Glomerular visceral epithelial cell (primary cell): ENCODE data around the gene PPP1R1C.
"Not testable (repeated sequence)": the region's sequence is repeated elsewhere in the genome, so short reads cannot be mapped to it uniquely, and the experiment has no call there.

Experiments
- DNase-seq: peaks from one replicate; pipeline ENCODE4 v3.0.0-alpha.2; 2016; ENCODE audit errors: extremely low spot score

PPP1R1C gene

DNA sequence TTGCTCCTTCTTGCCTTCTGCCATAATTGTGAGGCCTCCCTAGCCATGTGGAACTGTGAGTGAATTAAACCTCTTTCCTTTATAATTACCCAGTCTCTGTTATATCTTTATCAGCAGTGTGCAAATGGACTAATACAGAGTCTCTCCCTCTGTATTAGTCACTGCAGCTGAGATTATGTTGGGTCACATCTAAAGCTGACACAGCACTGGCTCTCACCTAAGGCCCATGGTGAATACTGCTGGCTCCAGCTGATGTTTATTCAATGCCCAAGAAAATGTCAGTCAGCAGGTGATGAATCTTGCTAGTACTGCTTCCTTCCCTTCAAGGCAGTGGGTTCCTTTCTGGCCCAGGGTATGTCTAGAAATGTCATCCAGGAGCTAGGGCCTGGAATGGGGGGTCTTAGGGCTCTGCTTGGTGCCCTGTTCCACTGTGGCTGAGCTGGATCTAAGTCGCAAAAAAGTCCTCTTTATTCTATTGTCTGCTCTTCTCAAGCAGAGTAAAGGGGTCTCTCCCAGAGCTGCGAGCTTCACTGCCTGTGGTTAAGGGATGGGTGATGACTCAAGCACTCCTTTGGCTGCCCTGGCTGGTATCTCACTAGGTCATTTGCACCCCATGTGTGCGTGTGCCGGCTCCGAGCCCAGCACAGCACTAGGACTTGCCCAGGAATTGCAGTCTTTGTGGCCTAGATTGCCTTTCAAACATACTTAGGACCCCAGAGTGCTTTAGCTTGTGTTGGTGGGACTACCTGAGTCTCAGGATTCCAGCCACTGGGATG lies 29.9 kb downstream of the PPP1R1C start:
- peak; percentile 89 for DNase-seq

DNA sequence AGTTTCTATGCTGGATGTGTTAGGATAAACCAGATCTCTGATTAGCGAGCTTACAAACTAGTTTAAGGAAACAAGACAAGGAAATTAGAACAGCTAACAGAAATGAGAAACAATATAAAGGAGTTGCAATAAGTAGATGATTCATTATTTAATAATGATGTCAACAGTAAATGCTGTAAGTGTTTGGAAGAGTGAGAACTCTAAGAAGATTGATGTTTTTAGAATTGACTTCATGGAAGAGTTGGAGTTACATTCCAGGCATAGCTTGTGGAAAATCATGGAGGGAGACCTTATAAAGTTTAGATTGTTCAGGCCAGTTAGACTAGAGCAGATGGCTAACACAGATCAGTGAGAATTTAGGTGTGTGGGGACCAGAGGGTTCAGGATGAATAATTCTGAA lies 32.6 kb downstream of the PPP1R1C start:
- DNase-seq: peak; percentile 54

DNA sequence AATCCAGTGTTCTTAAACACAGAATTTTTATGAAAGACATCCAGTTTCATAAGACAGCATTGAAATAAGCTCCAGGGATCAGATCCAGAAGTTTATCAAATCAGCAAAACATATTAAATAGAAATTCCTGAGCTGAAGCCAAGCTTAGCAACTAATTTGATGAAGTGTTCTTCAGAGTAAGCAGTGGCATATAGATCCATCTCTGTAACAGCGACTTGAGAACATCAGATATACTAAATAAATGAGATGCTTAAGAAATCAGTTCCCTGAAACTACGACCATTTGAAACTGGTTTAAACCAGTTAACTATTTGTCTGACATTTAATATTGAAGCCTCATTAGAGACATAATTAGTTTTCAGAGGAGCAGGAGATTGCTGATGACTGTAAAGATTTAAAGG lies 34.1 kb downstream of the PPP1R1C start:
- no peak for DNase-seq

DNA sequence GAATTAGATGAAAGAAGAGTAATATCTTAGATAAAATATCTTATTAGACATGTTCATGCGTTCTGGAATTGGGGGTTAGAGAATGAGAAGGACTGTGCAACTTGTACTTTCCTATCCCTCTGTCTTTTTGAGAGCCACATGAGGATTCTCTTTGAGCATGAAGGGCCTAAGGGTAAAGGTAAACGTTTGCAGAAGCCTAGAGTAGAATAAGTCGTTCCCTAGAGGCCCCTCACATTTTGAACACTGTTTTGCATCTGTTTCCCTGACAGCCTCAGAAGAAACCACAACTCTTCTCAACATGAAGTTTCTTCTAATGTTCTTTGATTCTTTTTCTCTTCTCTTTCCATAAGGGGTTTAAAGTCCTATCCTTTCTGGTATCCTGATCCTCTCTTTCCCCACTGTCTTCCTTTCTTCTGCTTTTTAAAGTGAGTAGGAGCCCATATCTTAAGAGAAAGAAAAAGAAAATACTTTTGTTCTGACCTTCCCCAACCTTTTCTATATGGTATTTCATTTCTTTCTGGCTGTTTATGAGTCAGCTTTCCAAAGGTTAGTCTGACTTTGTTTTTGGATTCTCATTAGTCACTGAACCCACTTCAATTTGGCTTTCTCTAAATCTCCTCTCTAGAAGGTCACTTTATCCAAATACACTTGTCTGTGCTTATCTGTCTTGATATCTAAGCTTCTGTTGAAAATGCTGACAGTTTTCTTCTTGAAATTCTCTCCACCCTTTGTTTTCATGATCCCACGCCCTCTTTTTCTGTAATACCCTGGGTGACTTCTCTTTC lies 34.8 kb downstream of the PPP1R1C start:
- DNase-seq: no peak

DNA sequence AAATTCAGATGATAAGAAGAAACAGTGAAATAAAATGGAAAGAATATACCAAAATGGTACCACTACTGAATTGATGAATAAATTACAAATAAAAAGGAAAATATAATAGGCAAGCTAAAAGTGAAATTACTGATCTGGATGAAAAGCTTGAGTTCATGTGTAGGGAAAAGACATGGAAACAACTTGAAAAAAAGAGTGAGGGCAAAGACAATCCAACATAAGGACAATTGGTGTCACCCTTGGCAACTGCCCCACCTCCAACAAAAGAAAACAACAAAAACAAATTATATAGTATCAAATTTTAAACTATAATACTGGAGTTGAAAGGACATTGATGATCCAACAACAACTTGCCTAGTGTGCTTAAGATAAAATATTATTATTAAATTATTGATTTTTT lies 37.6 kb downstream of the PPP1R1C start:
- no peak for DNase-seq

DNA sequence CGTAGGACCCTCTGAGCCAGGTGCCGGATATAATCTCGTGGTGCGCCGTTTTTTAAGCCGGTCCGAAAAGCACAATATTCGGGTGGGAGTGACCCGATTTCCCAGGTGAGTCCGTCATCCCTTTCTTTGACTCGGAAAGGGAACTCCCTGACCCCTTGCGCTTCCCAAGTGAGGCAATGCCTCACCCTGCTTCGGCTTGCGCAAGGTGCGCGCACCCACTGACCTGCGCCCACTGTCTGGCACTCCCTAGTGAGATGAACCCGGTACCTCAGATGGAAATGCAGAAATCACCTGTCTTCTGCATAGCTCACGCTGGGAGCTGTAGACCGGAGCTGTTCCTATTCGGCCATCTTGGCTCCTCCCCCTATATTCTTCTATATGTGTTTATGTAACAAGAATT lies 45.2 kb downstream of the PPP1R1C start:
- DNase-seq: not testable (repeated sequence)

DNA sequence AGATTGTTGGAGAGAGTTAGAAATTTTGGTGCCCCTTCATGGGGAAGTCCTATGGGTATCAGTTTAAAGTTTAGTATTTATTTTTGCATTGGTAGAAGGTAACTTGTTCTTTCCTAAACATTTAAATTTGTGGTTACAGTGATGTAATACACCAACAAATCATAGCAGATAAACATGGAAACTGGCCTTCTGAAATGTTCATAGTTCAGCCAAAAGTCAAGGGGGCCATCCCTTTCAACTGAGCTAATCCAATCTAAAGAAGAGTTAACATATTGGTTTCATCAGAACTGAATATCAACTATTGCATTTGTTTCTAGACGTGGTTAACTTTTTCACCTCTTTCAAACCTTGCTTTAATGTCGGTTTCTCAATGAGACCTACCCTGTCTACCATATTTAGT lies 46.3 kb downstream of the PPP1R1C start:
- DNase-seq: no peak

DNA sequence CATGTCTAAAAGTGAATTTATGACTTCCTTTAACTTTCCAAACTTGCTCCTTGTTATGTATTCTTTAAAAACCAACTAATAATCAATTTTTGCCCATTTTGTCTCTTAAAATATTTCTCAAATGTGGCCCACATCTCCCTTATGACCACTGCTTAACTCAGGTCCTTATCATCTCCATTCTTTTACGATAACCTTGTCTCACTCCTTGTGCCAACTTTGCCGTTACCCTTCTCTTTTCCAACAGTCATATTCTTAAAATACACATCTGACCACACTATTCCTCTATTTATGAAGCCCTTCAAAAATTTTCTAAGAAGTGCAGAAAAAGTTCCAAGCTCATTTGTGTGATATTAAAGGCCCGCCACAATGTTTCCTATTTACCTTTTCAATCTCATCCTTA lies 47.8 kb downstream of the PPP1R1C start:
- DNase-seq: no peak

DNA sequence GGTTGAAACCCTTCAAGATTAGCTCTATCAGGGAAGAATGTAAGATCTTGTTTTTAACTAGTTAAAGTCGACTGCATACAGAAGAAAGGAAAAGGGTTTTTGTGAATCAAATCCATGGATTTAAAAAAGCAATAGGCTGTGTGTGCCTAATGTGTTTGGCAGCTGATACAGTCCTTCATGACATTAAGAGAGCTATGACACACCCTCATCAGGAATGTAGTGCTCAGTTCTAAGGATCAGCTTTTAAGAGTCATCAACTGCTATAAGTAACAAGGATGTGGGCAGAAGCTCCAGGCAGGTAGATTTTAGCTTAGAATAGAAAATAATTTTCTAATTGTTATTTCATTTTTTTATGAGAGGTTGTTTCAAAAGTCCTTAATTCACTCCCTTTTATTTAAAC lies 52.9 kb downstream of the PPP1R1C start:
- DNase-seq: peak; percentile 46

DNA sequence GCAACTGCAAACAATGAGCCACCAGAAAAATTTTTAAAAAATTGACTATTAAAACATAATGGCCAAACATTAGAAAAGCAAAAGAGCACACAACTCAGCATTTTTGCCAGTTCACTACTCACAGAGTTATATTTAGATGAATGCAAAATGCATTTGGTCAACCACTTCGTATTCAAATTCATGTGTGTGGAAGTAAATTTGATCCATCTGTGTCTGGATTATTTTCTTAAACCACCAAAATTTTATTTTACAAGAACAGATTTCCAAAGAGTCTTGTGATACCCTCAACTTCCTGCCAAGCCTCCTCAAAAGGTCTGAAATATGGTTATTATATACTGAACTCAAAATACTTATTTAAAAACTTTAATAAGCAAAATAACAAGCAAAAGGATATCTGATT lies 57.4 kb downstream of the PPP1R1C start:
- no peak for DNase-seq

DNA sequence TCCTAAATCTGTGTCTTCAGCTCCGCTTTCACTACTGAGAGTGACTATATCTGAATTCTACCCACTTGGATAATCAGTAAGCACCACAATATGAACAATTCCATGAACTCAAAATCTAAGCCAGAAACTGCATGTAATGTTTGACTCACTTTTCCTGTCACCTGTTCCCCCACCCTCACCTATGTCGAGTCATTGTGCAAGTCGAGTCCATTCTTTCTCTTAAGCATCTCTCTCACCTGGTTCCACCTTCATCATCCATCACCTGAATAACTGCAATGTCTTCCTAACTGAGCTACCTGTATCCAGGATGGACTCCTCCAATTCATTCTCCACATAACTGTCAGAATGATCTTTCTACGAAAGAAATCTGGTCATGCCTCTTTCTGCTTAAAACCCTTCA lies 58.2 kb downstream of the PPP1R1C start:
- no peak for DNase-seq

DNA sequence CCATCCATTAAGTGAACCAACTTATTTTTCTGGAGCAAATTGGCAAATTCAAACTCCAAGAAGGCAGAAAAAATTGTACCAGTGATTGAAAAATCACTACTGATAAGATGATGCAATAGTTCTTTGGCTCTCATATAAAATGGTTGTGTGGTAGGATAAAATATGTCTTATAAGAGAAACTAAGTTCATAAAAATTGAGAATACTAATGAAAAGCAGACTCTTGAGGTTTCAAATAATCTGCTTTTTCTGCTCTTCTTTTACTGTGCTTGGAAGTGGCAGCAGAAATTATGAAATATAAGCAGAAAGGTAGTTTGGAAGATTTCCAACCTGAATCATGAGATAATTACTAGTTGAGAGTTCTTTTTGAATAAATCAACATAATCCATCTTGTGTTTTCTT lies 61.9 kb downstream of the PPP1R1C start:
- no peak for DNase-seq

DNA sequence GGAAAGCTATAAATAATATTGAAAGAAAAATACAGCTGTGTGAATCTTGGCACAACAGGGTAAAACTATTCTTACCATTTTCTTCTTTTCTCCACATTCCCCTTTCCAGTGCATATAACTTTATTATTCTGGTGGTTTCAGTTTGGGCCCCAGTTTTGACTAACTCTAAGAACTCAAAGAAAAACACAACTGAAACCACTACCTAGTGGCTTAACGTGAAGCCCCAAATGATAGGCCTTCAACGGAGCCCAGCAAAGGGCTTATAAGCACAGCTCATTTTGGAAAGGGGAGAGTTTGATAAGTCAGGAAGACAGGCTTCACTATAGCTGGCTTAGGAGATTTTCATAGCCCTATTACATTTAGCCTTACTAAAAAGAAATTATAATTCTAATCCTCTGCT lies 62.4 kb downstream of the PPP1R1C start:
- DNase-seq: no peak

DNA sequence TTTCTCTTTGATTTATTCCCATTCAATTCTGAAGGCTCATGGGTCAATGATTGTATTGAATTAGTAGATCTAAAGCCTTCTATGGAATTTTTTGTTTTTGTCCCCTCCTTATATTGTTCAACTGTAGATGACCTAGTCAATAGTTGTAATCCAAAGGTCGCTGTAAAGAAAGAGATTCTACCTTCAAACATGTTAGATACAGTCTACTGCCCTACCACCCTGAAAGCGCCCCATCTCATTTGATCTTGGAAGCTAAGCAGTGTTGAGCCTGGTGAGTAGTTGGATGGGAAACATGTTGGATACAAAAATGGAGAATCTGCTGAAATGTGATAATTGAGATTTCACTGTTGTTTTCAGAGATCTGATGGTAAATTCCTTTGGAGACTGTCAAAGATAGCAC lies 63.0 kb downstream of the PPP1R1C start:
- no peak for DNase-seq

DNA sequence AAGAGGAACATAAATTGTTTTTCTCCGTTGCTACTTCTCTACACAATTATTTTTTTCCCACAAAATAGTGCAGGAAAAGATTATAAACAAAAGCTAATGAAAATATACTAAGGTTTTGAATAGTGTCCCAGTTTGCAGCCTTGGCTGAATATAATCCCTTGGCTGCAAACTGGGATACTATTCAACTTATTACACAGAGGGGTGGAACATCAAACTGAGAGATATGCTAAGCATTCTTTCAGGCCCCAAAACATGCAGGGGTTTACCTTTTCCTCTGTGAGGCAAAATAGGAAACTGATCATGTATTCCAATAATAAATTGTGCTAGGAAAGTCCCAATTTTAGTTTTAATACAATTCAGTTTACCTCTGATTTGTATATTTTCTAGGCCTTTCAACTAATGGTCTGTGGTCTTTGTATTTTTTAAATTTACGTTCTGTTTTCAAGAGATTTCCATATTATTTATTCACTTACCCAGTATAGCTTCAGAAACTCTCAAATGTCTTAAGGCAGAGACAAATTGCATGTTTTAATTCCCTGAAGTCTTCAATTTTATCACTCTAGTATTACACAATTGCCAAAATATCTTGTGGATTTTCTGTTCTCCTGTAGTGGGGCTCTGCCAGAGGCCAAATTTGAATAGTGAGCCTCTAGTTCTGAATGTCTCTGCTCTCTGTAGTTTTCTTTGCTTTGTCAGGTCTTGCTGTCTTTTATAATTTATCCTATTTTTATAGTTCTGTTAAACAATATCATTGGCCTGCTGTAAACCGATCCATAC lies 63.9 kb downstream of the PPP1R1C start:
- no peak for DNase-seq

DNA sequence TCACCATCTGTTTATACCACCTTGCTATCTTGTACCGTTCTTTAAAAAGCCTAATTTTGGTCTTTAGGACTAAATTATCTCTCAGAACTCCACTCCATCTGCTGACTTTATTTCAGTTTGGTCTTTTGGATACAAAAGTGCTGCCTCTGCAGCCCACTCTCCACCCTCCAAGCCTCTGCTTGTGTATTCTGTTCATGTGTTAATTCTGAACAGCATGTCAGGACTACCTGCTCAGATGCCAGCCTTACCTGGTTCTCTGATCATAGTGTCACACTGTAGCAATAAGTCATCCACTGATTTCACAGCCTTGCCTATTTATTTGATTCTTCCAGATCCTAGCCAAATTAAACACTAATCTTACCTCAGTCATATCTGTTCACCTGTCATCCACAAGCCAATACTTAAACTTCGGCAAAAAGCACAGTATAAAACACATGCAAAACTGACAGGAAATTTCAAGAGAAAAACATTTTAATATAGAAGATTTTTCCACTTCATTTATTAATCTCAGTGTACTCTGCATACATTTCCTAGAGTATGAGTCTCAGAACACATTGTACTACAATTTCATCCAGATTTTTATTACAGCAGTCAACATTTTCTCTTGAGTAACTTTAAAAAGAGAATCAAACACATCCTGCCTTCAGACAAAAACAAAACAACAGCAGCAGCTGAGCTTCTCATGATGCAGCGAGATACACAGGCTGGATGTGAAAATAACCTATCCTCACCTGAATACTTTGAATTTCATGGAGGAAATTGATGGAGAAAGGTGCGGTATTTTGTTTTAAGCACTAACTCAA lies 64.9 kb downstream of the PPP1R1C start:
- no peak for DNase-seq

DNA sequence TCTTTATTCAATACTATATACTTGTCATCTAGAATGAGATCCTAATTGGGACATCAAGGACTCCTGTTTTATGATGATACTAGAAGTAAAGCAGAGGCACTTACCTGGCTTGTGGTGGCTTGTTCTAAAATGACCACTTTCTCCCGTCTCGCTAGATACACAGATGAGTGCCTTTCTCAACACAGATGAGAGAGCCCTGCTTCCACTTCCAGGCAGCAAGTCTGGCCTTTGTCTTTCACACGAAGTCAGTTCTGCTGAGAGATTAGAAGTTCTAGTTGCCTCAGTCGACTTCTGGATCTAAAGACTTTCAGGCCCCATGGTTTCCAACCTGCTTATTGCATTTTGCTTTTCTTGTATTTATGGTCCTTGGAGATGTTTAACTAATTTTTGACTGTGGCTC lies 70.3 kb downstream of the PPP1R1C start:
- no peak for DNase-seq

DNA sequence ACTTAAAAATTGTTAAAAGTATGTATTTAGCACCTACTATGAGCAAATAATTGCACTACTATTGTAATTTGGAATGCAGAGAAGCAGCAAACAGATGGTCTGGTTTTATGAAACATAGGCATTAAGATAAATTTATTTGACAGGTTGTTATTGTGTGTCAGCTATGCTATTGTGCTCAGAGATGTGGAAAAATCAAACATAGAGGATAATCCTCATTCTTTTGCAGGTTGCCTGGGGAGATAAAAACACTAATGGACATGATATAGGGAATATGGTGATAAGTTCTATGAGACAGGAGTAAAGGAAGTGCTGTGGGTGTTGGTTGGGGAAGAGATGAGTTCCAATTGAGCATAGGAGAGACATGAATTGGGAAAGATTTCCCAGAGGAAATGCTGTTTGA lies 71.3 kb downstream of the PPP1R1C start:
- no peak for DNase-seq

DNA sequence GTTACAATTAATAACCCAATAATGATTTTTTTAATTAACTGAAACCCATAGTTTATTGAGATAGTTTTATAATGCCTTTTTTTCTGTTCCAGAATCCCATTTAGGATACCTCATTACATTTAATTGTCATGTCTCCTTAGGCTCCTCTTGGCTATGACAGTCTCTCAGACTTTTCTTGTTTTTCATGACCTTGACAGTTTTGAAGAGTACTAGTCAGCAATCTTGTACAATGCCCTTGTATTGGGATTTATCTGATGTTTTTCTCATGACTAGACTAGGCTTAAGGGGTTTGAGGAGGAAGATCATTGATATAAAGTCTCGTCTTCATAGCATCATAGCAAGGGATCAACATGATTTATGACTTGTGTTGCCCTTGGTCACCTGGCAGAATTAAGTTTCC lies 72.4 kb downstream of the PPP1R1C start:
- no peak for DNase-seq

DNA sequence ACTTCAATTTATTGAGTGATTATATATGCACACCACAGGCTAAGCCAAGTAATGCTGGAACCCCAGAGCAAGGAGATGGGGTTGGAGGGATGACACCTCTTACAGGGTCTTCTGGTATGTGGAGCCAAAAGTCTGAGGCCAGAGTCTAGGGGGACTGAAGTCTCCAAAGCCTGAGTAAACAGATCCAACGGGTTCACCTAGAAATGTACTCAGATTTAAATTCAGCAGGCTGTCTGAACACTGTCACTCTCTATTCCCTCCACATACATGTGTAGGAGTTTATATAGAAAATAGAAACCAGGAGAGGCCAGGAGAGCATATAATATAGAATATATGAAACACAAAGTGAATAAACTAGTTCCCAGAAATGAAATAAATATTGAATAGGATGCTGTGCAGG lies 76.1 kb downstream of the PPP1R1C start:
- DNase-seq: no peak

DNA sequence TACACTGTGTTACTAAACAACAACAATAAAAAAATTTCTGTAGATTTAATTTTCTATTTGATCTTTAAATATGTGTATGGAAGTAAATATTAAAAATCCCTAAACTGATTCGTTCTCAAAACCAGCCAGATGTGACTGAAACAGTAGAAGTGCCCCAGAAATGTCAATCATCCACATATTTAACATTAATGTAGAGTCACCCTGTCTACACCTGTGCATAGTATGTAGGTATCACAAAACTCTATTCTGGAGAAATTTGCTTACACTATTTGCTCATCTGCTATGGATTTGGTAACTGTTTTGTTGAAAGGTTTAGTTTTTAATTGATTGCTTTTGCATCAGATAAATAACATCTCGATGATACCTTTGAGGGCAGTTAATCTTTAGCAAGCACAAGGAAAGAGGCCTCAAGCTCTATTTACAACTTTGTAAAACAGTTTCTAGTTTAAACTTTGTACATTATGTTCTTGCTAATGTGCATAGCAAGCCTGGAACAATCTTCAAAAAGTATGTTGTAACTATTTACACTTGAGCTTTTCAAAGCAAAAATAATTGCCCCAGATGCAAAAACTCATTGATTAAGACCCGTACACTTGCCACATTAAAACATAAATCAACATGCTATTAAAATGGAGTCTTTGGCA lies 76.8 kb downstream of the PPP1R1C start:
- no peak for DNase-seq
